Endothelial cell of umbilical vein (primary cell): Measurements from ENCODE around the gene SPATA2L. TPM values are rescaled to one million over a fixed set of nuclear protein-coding genes. Genes with fewer than 3 reads are reported as not detected.

Source experiments
- BruUV-seq: library from RNA; stranded (reverse); fragments of 400-500 nt; replicated peaks from 2 replicates; lab custom pipeline; 2021; lab: Mats Ljungman, UMichigan
- CTCF ChIA-PET: fragments of 300-600, 350-600 bp; sonication (Branson Sonifier 250); formaldehyde crosslinking; loops from one replicate; lab custom pipeline; 2021; ENCODE audit warnings: antibody characterized with exemption, inconsistent platforms; lab: Charles Lee
- POLR2A ChIA-PET: fragments of 300-600, 350-600 bp; sonication (Branson Sonifier 250); formaldehyde crosslinking; loops from one replicate; lab custom pipeline; 2021; ENCODE audit warnings: antibody characterized with exemption, inconsistent platforms; lab: Charles Lee
- DNase-seq: peaks from one replicate; pipeline ENCODE4 v3.0.0-alpha.2; 2011; ENCODE audit warnings: low read depth, low spot score
- FAIRE-seq: peaks from 2 replicates; lab custom pipeline; 2011; peaks lifted over from hg19 to GRCh38; lab: Jason Lieb, UNC
- H2AFZ ChIP-seq: 2 replicates; pipeline ENCODE4 v1.6.0; 2012; ENCODE audit warnings: low read depth, low read length, control low read depth, inconsistent platforms
- H3K27ac ChIP-seq: 2 replicates; pipeline ENCODE4 v1.5.1; 2011; ENCODE audit warnings: low read depth, mild to moderate bottlenecking, control low read depth, low read length, moderate library complexity; ENCODE audit not compliant: insufficient read depth
- H3K27me3 ChIP-seq, 2 experiments: 2 replicates each; pipeline versions ENCODE4 v1.6.0 to v1.6.1; 2011; ENCODE audit warnings: low read length in 2 of 2, mixed read lengths in 1 of 2; ENCODE audit not compliant: control insufficient read depth in 2 of 2, insufficient read depth in 2 of 2
- H3K36me3 ChIP-seq, 2 experiments: 2 replicates in 1 of 2; 3 replicates in 1 of 2; pipeline ENCODE4 v1.5.1; 2011; ENCODE audit warnings: low read length in 2 of 2, mild to moderate bottlenecking in 1 of 2, moderate library complexity in 1 of 2; ENCODE audit not compliant: control insufficient read depth in 2 of 2, insufficient read depth in 2 of 2; ENCODE audit errors: extremely low read depth in 1 of 2
- H3K4me1 ChIP-seq: 3 replicates; pipeline ENCODE4 v1.5.1; 2011; ENCODE audit warnings: mild to moderate bottlenecking, low read length; ENCODE audit not compliant: control insufficient read depth, insufficient read depth; ENCODE audit errors: extremely low read depth
- H3K4me2 ChIP-seq: 2 replicates; pipeline ENCODE4 v1.6.1; 2011; ENCODE audit warnings: low read length, control low read depth, mixed read lengths; ENCODE audit not compliant: insufficient read depth
- H3K4me3 ChIP-seq, 3 experiments: fragments of 200-600 bp in 1 of 3; sonication (generic), shearing (Covaris generic) in 1 of 3; replicated peaks in 1 of 3; 2 replicates each; pipeline ENCODE4 v1.5.1; 2011 to 2016; ENCODE audit warnings: control low read depth in 3 of 3, low read length in 3 of 3, mild to moderate bottlenecking in 2 of 3, inconsistent platforms in 1 of 3, low read depth in 1 of 3, moderate library complexity in 1 of 3; ENCODE audit not compliant: insufficient read depth in 1 of 3
- H3K79me2 ChIP-seq: 2 replicates; pipeline ENCODE4 v1.6.0; 2012; ENCODE audit warnings: low read length, inconsistent platforms; ENCODE audit not compliant: control insufficient read depth, insufficient read depth
- H3K9ac ChIP-seq: replicated peaks from 2 replicates; pipeline ENCODE3; 2011; ENCODE audit warnings: low read length, control low read depth; ENCODE audit not compliant: insufficient read depth; ENCODE audit errors: extremely low read depth
- H3K9me1 ChIP-seq: replicated peaks from 3 replicates; pipeline ENCODE4 v1.6.0; 2011; ENCODE audit warnings: mild to moderate bottlenecking, low read length; ENCODE audit not compliant: control insufficient read depth, insufficient read depth; ENCODE audit errors: extremely low read depth
- H3K9me3 ChIP-seq: replicated peaks from 2 replicates; pipeline ENCODE4 v1.5.1; 2012; ENCODE audit warnings: low read length, inconsistent platforms; ENCODE audit not compliant: control insufficient read depth, insufficient read depth
- H4K20me1 ChIP-seq: replicated peaks from 2 replicates; pipeline ENCODE3; 2011; ENCODE audit warnings: mild to moderate bottlenecking, low read length; ENCODE audit not compliant: control insufficient read depth, insufficient read depth; ENCODE audit errors: extremely low read depth
- EZH2 ChIP-seq: IDR thresholded peaks from 2 replicates; pipeline ENCODE4 v1.6.1; 2012; ENCODE audit warnings: borderline replicate concordance, low read depth, mild to moderate bottlenecking, moderate library complexity, low read length, inconsistent platforms; ENCODE audit not compliant: severe bottlenecking
- FOS ChIP-seq: IDR thresholded peaks from 2 replicates; pipeline ENCODE4 v1.6.1; 2011; ENCODE audit warnings: mild to moderate bottlenecking, low read length, moderate library complexity, borderline replicate concordance; ENCODE audit not compliant: insufficient read depth
- GATA2 ChIP-seq: IDR thresholded peaks from 2 replicates; pipeline ENCODE4 v1.7.0; 2011; ENCODE audit warnings: low read depth, mild to moderate bottlenecking, moderate library complexity, mixed read lengths, low read length; ENCODE audit not compliant: insufficient read length, insufficient read depth
- JUN ChIP-seq: IDR thresholded peaks from 2 replicates; pipeline ENCODE4 v1.6.1; 2011; ENCODE audit warnings: borderline replicate concordance, low read depth; ENCODE audit not compliant: insufficient read length, insufficient read depth
- MYC ChIP-seq: IDR thresholded peaks from one replicate; pipeline ENCODE4 v1.6.1; 2011; ENCODE audit warnings: mild to moderate bottlenecking, low read depth, low read length
- POLR2A ChIP-seq: IDR thresholded peaks from 2 replicates; pipeline ENCODE4 v1.6.1; 2012; ENCODE audit warnings: low read depth, mild to moderate bottlenecking, control low read depth, low read length
- POLR2AphosphoS5 ChIP-seq: IDR thresholded peaks from 2 replicates; pipeline ENCODE4 v1.6.1; 2012; ENCODE audit warnings: low read depth, mild to moderate bottlenecking, control low read depth, low read length, moderate library complexity; ENCODE audit not compliant: insufficient read depth
- dilution Hi-C: fragments of 300-500 bp; cut with MboI; formaldehyde crosslinking; loops from one replicate; pipeline ENCODE4 v1.15.0; 2019; ENCODE audit warnings: low sequenced_read_pairs; ENCODE audit not compliant: extremely low pct_ligation_motif_present
- intact Hi-C: fragments of 100-400 bp; cut with micrococcal nuclease; formaldehyde crosslinking; loops from one replicate; pipeline ENCODE4 v1.10.0; 2022
- polyA plus RNA-seq, 4 experiments: library from polyadenylated mRNA; depleted of rRNA in 3 of 4; stranded (reverse) in 3 of 4; unstranded in 1 of 4; fragments of >200 nt; gene quantifications; 2 replicates each; pipeline versions ENCODE4 v1.2.1 to v1.2.3, GENCODE V29; 2011 to 2012; ENCODE audit warnings: missing spikeins in 1 of 4
- total RNA-seq: library from RNA; stranded (reverse); gene quantifications from 2 replicates; pipeline ENCODE4 v1.2.3, GENCODE V29; 2021
- TF ChIP-seq, protein P1 (sequence below): IDR thresholded peaks from 2 replicates; pipeline ENCODE4 v1.6.1; 2011; ENCODE audit not compliant: insufficient read depth, insufficient read length
- TF ChIP-seq, protein P2 (sequence below), 2 donors: IDR thresholded peaks; 1 replicate in 1 of 2; 2 replicates in 1 of 2; pipeline ENCODE4 v1.5.1; 2011; ENCODE audit warnings: low read length in 2 of 2, mild to moderate bottlenecking in 2 of 2, moderate library complexity in 2 of 2, control low read depth in 1 of 2, inconsistent platforms in 1 of 2, low read depth in 1 of 2; ENCODE audit not compliant: insufficient read depth in 1 of 2; ENCODE audit errors: extremely low read depth in 1 of 2

Gene SPATA2L
- total and polyA plus RNA-seq, 2 donors (not counting 3 experiments of a cell fraction or from before 2014, with no cell fraction given), result 7.3 to 7.4 TPM

DNA sequence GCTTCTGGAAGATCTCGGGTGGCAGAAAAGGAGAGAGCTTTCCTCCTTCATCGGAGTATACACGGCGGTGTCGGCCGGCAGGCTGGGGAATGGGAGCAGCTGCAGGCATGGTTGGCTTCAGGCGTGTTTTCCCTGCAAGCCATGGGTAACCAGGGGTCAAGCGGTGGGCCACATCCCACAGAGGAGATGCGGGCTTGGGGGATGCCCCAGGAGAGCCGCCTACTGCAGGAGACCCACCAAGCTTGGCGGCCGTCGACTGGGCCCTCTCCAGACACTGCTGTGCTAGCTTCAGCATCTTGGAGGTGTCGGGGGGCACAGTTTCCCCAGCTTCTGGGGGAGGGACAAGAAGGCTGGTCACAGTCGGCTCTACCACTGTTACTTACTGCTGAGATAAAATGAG lies 15.0 kb upstream of the SPATA2L start:
- ChIA-PET POLR2A (no interaction called here), CTCF (interaction anchor here (1.3 kb wide), 1 partner anchor 11 kb away, joined by 5 read pairs; no protein-coding TSS in a partner anchor)
- Histone ChIP-seq H3K27me3 (no peaks in the 10 kb centered on the region), H3K4me2 (no peak overlapping the region), H3K9me3 (no peaks in the 10 kb centered on the region), H3K9me1 (no peaks in the 10 kb centered on the region), H2AFZ (no peak overlapping the region), H3K27ac (no peak overlapping the region), H3K4me3 (no peak overlapping the region), H3K9ac (no peak overlapping the region), H3K79me2 (peaks cover 14% of the 10 kb centered on the region), H3K36me3 (peaks cover 0 to 3% of the 10 kb centered on the region in 2 experiments), H4K20me1 (no peaks in the 10 kb centered on the region), H3K4me1 (peaks cover 28% of the 10 kb centered on the region)
- TF ChIP-seq FOS, result no peak
- TF ChIP-seq JUN, result no peak
- TF ChIP-seq EZH2, result no peak
- no peak for TF ChIP-seq MYC
- TF ChIP-seq, protein P1, sequence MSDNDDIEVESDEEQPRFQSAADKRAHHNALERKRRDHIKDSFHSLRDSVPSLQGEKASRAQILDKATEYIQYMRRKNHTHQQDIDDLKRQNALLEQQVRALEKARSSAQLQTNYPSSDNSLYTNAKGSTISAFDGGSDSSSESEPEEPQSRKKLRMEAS, result no peak
- no peak for TF ChIP-seq POLR2AphosphoS5
- TF ChIP-seq, protein P2, sequence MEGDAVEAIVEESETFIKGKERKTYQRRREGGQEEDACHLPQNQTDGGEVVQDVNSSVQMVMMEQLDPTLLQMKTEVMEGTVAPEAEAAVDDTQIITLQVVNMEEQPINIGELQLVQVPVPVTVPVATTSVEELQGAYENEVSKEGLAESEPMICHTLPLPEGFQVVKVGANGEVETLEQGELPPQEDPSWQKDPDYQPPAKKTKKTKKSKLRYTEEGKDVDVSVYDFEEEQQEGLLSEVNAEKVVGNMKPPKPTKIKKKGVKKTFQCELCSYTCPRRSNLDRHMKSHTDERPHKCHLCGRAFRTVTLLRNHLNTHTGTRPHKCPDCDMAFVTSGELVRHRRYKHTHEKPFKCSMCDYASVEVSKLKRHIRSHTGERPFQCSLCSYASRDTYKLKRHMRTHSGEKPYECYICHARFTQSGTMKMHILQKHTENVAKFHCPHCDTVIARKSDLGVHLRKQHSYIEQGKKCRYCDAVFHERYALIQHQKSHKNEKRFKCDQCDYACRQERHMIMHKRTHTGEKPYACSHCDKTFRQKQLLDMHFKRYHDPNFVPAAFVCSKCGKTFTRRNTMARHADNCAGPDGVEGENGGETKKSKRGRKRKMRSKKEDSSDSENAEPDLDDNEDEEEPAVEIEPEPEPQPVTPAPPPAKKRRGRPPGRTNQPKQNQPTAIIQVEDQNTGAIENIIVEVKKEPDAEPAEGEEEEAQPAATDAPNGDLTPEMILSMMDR (IDR thresholded peaks at IDR 0.05; ENCODE audit: extremely low read depth in 1 of 2, insufficient read depth in 1 of 2, low read depth in 1 of 2, low read length in 2 of 2), result no peak
- TF ChIP-seq GATA2, result no peak
- TF ChIP-seq POLR2A, result no peak
- DNase-seq (no peak), FAIRE-seq (no peak)
- dilution Hi-C loops, result no loop called here
- intact Hi-C loops, result no loop called here
- BruUV-seq, result no TSS peak
